ENCODE data around the gene B4GAT1.

B4GAT1 gene

DNA sequence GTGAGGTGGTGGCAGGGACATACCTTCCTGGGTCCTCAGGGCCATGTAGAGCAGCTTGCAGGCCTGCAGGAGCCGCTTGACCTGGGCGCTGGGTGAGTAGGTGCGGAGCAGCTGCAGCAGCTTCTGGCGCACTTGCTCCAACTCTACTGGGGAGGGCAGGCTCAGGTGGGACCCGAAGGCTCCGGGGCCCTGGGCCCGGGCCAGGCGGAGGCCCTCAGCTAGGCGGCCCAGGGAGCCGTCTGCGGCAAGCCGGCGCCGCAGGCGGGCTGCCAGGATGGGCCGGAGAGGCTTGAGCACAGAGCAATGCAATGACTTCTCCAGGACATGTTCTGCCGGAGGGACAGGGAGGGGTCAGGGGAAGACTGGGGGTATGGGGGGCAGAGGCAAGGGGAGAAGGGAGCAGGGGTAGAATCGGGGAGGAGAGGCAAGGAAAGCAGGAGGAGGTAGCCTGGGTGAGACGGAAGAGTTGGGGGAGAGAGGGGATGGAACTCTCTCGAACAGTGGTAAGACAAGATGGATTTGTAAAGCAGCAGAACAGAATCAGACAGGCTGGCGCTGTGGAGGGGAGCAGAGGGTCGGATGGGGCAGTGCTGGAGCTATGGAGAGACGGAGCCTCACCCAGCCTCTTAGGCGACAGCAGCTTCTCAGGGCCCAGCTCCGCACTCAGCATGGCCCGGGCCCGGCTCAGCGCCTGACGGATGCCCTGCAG lies 13.4 kb downstream of the B4GAT1 start:
- TF ChIP-seq GATA2 (IDR thresholded peaks at IDR 0.05; ENCODE audit: low read depth, low read length), result no peak

DNA sequence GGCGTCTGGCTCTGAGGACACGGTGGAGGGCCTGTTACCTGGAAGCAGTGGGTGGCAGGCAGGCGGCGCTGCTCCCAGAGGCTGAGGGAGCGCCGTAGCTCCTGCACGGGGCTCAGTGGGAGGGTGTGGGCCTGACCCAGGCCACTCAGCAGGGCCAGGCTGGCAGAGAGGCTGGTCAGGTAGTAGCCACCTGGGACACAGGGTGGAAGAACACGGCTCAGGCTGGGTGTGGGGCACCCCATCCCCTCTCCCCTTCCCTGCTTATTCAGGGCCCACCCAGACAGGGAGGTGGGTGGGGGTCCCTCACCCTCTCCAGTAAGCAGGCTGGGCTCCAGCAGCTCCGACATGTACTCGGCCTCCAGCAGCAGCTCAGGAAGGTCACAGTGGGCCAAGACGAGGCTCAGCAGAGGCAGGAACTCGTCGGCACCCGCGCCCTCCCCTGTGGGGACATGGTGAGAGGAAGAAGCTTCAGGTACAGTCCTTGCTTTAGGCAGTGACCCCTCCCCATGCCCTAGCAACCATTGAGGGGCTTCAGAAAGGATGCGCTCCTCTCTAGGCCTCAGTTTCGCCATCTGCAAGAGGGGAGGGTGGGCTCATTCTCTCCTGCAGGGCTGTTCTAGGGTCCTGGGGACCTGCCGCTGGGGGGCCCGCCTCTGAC lies 14.1 kb downstream of the B4GAT1 start:
- no peak for TF ChIP-seq GATA2 (IDR thresholded peaks at IDR 0.05; ENCODE audit: low read depth, low read length)
- no peak for TF ChIP-seq GATA3 (IDR thresholded peaks at IDR 0.05; ENCODE audit: low read depth, low read length)

DNA sequence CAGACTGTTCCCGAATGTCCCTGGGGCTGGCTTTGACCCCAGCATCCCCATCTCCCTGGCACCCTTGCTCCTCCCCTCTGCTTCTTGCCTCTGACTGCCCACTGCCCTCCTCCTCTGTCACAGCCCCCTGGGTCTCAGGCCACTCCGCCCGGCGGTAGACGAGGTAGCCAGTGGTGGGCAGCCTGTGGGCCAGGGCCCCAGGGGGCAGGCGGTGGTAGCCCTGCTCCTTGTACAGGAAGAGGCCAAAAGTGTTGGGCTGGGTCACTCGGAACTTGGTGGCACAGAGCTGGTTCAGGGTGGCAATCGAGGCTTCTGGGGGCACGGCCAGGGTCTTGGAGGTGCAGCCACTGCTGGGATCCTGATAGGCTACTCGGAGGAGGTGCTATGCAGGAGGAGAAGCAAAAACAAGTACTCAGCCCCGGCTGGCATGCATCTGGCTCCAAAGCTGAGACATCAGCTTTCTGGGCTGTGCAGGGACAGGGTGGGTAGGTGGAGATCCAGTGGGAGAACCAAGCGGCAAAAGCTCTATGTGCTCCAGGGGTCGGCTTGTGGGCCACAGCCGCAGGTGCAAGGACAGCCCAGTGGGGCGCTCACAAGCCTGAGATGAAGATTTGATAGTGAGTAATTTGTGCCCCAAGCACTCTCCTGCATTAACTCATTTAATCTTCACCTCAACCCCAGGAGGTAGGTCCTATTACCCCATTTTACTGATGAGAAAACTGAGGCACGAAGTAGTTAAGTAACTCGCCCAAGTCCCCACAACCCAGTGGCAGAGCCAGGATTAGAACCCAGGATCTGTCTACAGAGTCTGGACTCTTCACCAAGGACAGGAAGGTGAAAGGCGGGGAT lies 14.8 kb downstream of the B4GAT1 start:
- TF ChIP-seq GATA2 (IDR thresholded peaks at IDR 0.05; ENCODE audit: low read depth, low read length), result no peak
- no peak for TF ChIP-seq GATA3 (IDR thresholded peaks at IDR 0.05; ENCODE audit: low read depth, low read length)

DNA sequence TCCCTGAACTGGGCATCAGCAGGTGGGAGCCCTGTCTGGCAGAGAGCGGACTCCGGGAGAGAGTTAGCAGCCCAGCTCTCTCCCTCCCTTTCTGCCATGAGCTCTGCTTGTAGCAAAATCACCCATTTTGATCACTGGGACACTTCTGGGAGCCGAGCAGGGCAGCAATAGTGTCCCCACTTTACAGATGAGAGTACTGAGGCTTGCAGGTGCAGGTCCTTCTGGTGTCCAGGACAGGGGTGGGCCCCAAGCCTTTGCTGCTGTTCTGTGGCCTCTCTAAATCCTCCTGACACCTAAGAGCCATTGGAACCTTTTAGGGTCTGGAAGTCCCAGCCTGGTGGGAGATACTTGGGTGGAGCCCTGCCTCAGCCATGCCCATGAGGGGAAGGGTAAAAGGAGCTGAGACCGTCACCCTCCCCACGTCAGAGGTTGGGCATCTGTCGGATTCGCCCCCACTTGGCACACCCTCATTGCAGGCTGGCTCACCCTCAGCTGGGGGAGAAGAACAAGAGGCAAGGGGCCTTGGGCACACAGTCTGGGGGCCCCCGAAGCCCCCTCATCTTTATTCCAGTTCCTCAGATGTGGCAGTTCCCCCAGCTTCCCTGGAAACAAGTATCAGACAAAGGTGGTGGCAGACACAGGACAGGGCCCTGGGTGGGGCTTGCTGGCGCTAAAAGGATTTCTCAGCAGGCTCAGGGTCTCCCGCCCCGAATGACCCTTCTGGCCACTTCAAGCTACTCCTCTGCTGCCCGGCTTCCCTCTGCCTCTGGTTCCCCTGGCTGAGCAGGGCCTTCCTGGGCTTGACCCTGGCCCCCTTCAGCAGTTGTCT lies 15.7 kb downstream of the B4GAT1 start:
- TF ChIP-seq GATA3 (IDR thresholded peaks at IDR 0.05; ENCODE audit: low read depth, low read length) (no peak), GATA2 (IDR thresholded peaks at IDR 0.05; ENCODE audit: low read depth, low read length) (no peak)

DNA sequence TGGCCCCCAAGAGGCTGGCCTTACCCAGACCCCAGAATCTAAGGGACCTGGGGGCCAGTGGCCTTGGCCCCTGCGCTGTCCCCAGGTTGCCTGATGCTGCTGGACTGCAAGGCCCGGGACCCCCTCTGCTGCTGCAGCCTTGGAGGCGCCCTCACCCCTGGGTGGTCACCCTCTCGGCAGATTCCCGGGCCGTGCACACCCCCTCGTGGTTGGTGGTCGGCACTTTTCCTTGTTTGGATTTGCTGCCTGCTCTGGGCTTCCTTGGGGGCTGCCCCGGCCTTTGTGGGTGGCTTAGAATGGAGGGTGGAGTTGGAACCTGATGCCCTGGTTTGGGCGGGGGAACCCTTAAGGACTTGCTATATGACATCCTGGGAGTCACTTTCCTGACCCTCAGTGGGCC lies 16.5 kb downstream of the B4GAT1 start:
- TF ChIP-seq GATA2 (IDR thresholded peaks at IDR 0.05; ENCODE audit: low read depth, low read length) (no peak), GATA3 (IDR thresholded peaks at IDR 0.05; ENCODE audit: low read depth, low read length) (no peak)

DNA sequence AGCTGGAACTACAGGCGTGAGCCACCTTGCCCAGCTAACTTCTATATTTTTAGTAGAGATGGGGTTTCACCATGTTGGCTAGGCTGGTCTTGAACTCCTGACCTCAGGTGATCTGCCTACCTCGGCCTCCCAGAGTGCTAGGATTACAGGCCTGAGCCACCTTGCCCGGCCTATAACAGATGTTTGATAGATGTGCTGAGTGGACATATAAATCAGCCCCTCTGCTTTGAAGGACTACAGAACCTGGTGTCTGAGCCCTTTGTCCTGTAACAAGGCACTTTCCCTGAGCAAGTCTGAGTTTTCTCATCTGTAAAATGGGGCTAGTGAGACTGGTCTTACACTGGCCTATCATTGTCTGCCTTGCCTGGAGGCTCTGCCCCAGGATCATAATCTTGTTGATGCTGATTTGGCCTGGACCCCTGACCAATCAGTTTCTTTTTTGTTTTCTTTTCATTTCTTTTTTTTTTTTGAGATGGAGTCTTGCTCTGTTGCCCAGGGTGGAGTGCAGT lies 18.2 kb downstream of the B4GAT1 start:
- TF ChIP-seq GATA2 (IDR thresholded peaks at IDR 0.05; ENCODE audit: low read depth, low read length) (no peak), GATA3 (IDR thresholded peaks at IDR 0.05; ENCODE audit: low read depth, low read length) (no peak)

DNA sequence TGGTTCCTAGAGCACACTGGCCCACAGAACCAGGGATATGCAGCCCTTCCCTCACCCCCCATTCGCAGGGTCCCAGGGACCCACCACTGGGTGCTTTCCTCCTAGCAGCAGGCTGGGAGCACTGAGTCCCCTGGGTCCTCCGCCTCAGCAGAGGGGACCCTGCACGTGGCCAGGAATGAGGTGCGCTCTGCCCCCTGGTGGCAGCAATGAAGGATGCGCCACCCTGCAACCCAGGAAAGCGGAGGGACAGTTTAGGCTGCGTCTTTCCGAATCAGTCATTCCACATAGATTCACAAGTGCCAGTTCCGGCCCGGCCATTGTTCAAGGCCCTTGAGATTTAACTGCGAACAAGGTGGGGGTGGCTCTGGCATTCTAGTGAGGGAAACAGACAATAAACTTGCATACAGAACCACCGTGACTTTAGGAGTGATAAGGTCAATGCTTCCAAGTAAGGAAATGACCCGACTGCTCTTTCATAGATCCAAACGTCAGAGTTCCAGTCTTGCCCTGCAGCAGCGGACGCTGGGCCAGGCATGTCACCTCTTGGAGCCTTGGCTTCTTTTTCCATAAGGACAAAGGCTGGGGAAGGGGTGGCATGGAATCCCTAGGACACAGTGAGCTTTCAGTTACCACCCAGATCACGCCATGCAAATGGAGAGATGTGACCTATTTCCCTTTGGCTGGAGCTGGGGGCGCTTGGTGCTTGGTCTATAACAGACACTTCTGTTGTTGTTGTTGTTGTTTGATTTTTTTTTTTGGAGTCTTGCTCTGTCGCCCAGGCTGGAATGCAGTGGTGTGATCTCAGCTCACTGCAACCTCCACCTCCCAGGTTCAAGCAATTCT lies 18.9 kb downstream of the B4GAT1 start:
- no peak for TF ChIP-seq GATA3 (IDR thresholded peaks at IDR 0.05; ENCODE audit: low read depth, low read length)
- TF ChIP-seq GATA2 (IDR thresholded peaks at IDR 0.05; ENCODE audit: low read depth, low read length), result no peak

DNA sequence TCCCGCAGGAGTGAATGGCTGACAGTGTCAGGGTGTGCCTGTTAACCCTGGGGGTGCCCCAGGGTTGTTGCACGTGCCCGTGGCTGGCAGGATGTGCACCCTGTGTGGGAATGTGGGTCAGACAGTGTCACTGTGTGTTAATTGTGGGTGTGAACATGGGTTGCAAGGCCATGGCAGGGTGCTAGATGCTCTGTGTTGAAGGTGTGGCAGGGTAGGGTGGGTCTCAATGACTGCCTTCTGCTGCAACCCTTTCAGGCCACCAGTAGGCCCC lies 19.5 kb downstream of the B4GAT1 start:
- TF ChIP-seq GATA2 (IDR thresholded peaks at IDR 0.05; ENCODE audit: low read depth, low read length), result no peak
- no peak for TF ChIP-seq GATA3 (IDR thresholded peaks at IDR 0.05; ENCODE audit: low read depth, low read length)

DNA sequence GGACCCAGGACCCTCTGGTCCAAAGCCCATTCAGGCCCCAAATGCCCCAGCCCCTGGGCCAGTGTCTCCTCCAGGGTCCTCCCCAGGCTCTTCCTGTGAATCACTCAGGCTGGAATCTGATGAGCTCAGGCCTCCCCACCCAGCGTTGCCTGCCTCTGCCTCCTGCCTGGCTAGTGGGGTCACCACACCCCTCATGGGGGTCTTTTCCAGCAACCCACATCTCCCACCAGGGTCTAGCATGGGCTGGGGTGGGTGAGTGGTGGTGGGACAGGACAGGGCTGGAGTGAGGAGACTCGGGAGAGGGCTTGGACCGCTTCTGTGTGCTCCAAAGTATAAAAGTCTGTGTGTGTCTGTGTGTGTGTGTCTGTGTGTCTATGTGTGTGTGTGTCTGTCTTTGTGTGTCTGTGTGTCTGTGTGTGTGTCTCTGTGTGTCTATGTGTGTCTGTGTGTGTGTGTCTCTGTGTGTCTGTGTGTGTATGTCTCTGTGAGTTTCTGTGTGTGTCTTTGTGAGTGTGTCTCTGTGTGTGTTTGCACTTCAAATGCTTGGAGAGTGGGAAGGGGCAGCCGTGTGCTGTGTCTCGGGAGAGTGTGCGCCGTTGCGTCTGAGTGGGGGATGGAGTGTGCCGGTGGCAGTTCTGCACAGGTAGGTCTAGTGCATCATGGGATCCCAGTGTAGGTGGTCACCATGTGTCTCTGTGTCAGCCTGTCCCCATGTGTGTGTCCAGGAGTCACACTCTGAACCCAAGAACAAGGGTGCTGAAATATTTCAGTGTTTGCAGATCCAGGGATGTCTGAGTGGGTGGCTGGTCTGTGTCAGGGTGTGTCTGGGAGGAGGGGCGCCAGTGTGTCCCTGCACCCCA lies 20.0 kb downstream of the B4GAT1 start:
- no peak for TF ChIP-seq GATA3 (IDR thresholded peaks at IDR 0.05; ENCODE audit: low read depth, low read length)
- TF ChIP-seq GATA2 (IDR thresholded peaks at IDR 0.05; ENCODE audit: low read depth, low read length), result no peak

DNA sequence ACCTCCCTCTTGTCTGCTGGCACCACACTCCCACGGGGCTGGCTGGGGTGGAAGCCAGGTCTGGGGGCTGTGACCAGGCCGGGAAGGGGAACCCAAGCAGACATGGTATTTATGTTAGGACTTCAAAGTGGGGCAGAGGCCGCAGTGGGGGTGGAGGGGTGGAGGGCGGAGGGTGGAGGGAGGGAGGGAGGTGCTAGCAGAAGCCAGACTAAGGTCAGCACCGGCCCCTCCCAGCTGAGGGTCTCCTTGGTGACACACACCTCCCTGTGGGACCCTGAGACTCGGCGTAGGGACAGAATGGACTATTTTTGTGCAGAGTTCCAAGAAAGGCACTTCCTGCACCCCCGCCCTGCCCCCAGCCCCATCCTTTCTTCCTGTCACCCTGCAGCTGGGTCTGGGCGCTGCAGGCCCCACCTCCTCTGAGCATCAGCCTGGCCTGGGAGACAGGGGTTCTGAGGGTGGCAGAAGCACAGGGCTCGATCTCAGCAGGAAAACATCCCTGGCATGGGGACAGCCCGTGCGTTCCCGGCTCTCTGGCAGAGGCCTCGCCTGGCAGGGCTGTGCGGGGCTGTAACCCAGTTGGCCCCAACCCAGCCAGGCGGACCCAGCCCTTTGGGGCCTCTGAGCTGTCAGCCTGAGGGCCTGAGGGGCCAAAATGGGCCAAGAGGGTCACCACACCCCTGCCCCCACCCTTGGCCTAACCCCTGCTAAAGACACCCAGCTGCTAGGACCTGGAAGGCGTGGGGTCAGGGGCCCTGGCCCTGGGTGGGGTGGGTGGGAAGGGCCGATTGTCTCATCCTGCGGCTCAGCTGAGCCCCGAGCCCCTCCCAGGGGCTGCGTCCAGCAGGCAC lies 20.9 kb downstream of the B4GAT1 start:
- no peak for TF ChIP-seq GATA3 (IDR thresholded peaks at IDR 0.05; ENCODE audit: low read depth, low read length)
- no peak for TF ChIP-seq GATA2 (IDR thresholded peaks at IDR 0.05; ENCODE audit: low read depth, low read length)

DNA sequence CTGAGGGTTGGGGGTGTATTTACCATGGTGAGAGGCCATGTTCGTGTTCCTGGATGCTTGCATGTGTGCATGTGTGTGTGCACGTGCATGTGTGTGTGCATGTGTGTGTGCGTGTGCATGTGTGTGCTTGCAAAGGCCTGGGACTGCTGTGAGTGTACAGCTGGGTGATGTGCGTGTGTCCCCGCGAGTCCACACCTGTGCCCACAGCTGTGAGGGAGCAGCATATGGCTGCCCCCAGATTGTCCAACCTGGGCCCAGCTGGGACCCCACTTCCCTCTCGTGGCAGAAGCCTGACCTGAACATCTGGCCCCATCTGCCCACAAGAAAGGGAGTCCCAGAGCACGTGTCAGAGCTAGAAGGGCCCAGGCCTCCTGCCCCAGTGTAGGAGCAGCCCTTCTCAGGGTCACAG lies 22.2 kb downstream of the B4GAT1 start:
- TF ChIP-seq GATA2 (IDR thresholded peaks at IDR 0.05; ENCODE audit: low read depth, low read length) (no peak), GATA3 (IDR thresholded peaks at IDR 0.05; ENCODE audit: low read depth, low read length) (no peak)
